SK-N-SH treated with all-trans-retinoic acid at 6 μM for 48 hours (cell line): ENCODE results near the gene SLC7A7.
"Not testable (repeated sequence)": the region's sequence is repeated elsewhere in the genome, so short reads cannot be mapped to it uniquely, and the experiment has no call there.

Source experiments
- ATAC-seq: fragments of 200-7000 bp; cut with Tn5 transposase; 3 replicates; pipeline ENCODE4 v1.9.1; 2020; ENCODE audit warnings: mild to moderate bottlenecking, moderate library complexity
- ARNTL ChIP-seq: fragments of 450-650 bp; formaldehyde crosslinking; IDR thresholded peaks from 2 replicates; pipeline ENCODE4 v1.5.0; 2020; ENCODE audit warnings: low read depth, mild to moderate bottlenecking, moderate library complexity, borderline replicate concordance
- BACH2 ChIP-seq: fragments of 250-450 bp; sonication (Bioruptor Pico); IDR thresholded peaks from 2 replicates; pipeline ENCODE4 v1.9.0; 2021; ENCODE audit warnings: mild to moderate bottlenecking, borderline replicate concordance
- CSDC2 ChIP-seq: fragments of 250-450 bp; sonication (Bioruptor Pico); IDR thresholded peaks from 2 replicates; pipeline ENCODE4 v1.5.0; 2020; ENCODE audit warnings: mild to moderate bottlenecking, moderate library complexity
- ESRRG ChIP-seq: fragments of 250-450 bp; sonication (Bioruptor Pico); IDR thresholded peaks from 2 replicates; pipeline ENCODE4 v1.6.1; 2021; ENCODE audit warnings: mild to moderate bottlenecking
- GLIS3 ChIP-seq: fragments of 250-450 bp; sonication (Bioruptor Pico); IDR thresholded peaks from 2 replicates; pipeline ENCODE4 v1.5.0; 2020; ENCODE audit warnings: mild to moderate bottlenecking, moderate library complexity
- ISL1 ChIP-seq: fragments of 250-450 bp; sonication (Bioruptor Pico); IDR thresholded peaks from 2 replicates; pipeline ENCODE4 v2.1.2; 2022; ENCODE audit warnings: mild to moderate bottlenecking, moderate library complexity
- OSR1 ChIP-seq: fragments of 250-450 bp; sonication (Bioruptor Pico); IDR thresholded peaks from 2 replicates; pipeline ENCODE4 v1.8.0; 2022; ENCODE audit warnings: moderate library complexity, mild to moderate bottlenecking, inconsistent platforms
- PPARA ChIP-seq: fragments of 250-450 bp; sonication (Bioruptor Pico); IDR thresholded peaks from 2 replicates; pipeline ENCODE4 v1.5.0; 2020; ENCODE audit warnings: mild to moderate bottlenecking, borderline replicate concordance
- RARB ChIP-seq: fragments of 250-450 bp; sonication (Bioruptor Pico); IDR thresholded peaks from 2 replicates; pipeline ENCODE4 v1.8.0; 2021; ENCODE audit warnings: mild to moderate bottlenecking, moderate library complexity
- SNAI2 ChIP-seq: fragments of 250-450 bp; sonication (Bioruptor Pico); IDR thresholded peaks from 2 replicates; pipeline ENCODE4 v1.5.0; 2020; ENCODE audit warnings: mild to moderate bottlenecking, moderate library complexity
- TCF4 ChIP-seq: fragments of 250-450 bp; sonication (Bioruptor Pico); IDR thresholded peaks from 2 replicates; pipeline ENCODE4 v1.8.0; 2021; ENCODE audit warnings: mild to moderate bottlenecking, moderate library complexity, borderline replicate concordance
- TOX ChIP-seq: fragments of 250-450 bp; sonication (Bioruptor Pico); IDR thresholded peaks from 2 replicates; pipeline ENCODE4 v1.8.0; 2021; ENCODE audit warnings: mild to moderate bottlenecking, moderate library complexity, borderline replicate concordance
- ZC3H10 ChIP-seq: fragments of 250-450 bp; sonication (Bioruptor Pico); IDR thresholded peaks from 2 replicates; pipeline ENCODE4 v1.5.1; 2021; ENCODE audit warnings: mild to moderate bottlenecking, moderate library complexity
- ZFP3 ChIP-seq: fragments of 250-450 bp; sonication (Bioruptor Pico); IDR thresholded peaks from 2 replicates; pipeline ENCODE4 v1.5.0; 2020; ENCODE audit warnings: mild to moderate bottlenecking, moderate library complexity
- ZFP30 ChIP-seq: fragments of 450-650 bp; formaldehyde crosslinking; IDR thresholded peaks from 2 replicates; pipeline ENCODE4 v1.5.0; 2022; ENCODE audit warnings: mild to moderate bottlenecking, moderate library complexity
- ZNF70 ChIP-seq: fragments of 450-650 bp; formaldehyde crosslinking; IDR thresholded peaks from 2 replicates; pipeline ENCODE4 v1.5.0; 2020; ENCODE audit warnings: mild to moderate bottlenecking, moderate library complexity
- ZNF8 ChIP-seq: fragments of 450-650 bp; formaldehyde crosslinking; IDR thresholded peaks from 2 replicates; pipeline ENCODE4 v1.5.0; 2020; ENCODE audit warnings: mild to moderate bottlenecking, moderate library complexity
- TF ChIP-seq, protein P1 (sequence below): fragments of 250-450 bp; sonication (Bioruptor Pico); IDR thresholded peaks from 2 replicates; pipeline ENCODE4 v1.5.1; 2020; ENCODE audit warnings: low read depth, mild to moderate bottlenecking, moderate library complexity
- TF ChIP-seq, protein P2 (sequence below): fragments of 250-450 bp; sonication (Bioruptor Pico); IDR thresholded peaks from 2 replicates; pipeline ENCODE4 v1.8.0; 2021; ENCODE audit warnings: low read depth, mild to moderate bottlenecking, moderate library complexity, borderline replicate concordance
- TF ChIP-seq, protein P3 (sequence below): fragments of 250-450 bp; sonication (Bioruptor Pico); IDR thresholded peaks from 2 replicates; pipeline ENCODE4 v1.5.1; 2021; ENCODE audit warnings: mild to moderate bottlenecking, moderate library complexity

The SLC7A7 gene

DNA sequence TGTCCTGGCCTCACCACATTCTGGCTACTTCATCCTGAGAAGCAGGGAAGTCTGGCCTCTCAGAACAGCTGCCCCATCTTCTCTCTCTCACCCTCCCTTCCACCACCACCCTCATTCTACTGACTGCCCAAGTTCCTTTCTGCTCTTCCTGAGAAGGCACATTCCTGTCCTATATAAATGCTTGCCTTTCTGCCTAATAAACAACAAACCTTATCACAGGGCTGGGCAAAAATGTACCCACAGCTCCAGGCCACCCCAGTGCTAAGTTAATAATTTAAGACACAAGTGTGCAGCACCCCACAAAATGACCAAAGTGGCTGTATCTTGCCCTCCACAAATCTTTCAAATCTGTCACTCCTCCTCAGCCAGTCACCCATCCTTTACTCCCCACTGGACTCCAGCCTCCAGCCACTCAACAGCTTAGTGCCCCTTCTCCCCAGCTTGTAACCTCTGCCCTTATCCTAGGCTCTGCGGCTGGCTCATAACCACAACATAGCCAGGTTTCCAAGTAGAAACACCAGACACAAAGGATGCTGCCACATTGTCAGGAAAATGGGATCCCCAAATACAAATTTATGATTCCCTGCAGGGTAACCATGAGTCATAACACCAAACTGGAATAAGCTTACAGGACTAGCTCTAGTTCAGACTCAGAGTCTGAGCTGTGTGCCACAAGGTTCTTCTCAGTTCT, 33.8 kb downstream of the SLC7A7 start:
- ATAC-seq: no peak
- TF ChIP-seq ZFP3 (no peak), ZC3H10 (CRISPR knock-in tag) (no peak), RARB (no peak), SNAI2 (CRISPR knock-in tag) (no peak), TOX (CRISPR knock-in tag) (no peak), ESRRG (CRISPR knock-in tag) (no peak), BACH2 (CRISPR knock-in tag) (no peak), OSR1 (no peak), ARNTL (CRISPR knock-in tag) (no peak), ZNF70 (CRISPR knock-in tag) (no peak), ISL1 (CRISPR knock-in tag) (no peak)
- TF ChIP-seq, protein P1, sequence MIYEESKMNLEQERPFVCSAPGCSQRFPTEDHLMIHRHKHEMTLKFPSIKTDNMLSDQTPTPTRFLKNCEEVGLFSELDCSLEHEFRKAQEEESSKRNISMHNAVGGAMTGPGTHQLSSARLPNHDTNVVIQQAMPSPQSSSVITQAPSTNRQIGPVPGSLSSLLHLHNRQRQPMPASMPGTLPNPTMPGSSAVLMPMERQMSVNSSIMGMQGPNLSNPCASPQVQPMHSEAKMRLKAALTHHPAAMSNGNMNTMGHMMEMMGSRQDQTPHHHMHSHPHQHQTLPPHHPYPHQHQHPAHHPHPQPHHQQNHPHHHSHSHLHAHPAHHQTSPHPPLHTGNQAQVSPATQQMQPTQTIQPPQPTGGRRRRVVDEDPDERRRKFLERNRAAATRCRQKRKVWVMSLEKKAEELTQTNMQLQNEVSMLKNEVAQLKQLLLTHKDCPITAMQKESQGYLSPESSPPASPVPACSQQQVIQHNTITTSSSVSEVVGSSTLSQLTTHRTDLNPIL: no peak
- TF ChIP-seq, protein P2, sequence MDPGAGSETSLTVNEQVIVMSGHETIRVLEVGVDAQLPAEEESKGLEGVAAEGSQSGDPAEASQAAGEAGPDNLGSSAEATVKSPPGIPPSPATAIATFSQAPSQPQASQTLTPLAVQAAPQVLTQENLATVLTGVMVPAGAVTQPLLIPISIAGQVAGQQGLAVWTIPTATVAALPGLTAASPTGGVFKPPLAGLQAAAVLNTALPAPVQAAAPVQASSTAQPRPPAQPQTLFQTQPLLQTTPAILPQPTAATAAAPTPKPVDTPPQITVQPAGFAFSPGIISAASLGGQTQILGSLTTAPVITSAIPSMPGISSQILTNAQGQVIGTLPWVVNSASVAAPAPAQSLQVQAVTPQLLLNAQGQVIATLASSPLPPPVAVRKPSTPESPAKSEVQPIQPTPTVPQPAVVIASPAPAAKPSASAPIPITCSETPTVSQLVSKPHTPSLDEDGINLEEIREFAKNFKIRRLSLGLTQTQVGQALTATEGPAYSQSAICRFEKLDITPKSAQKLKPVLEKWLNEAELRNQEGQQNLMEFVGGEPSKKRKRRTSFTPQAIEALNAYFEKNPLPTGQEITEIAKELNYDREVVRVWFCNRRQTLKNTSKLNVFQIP (CRISPR knock-in tag): no peak

DNA sequence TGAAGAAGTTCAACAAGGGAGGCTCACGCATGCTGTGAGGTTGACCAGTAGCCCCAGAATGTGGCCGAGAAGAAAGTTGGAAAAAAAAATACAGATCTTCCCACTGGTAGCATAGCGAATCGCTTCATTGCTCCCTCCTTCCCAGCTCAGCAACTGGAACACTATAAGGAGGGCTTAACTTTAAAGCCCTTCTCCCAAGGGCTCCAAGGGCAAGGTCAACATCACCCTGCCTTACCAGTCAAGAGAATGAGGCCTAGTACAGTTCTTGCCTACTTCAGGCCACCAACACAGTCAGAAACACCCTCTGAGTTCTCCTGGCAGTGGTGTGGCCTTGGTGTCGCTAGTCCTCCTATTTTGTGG, 34.3 kb downstream of the SLC7A7 start:
- ATAC-seq: no peak
- TF ChIP-seq, protein P2 (CRISPR knock-in tag): no peak
- no peak for TF ChIP-seq PPARA (CRISPR knock-in tag)

DNA sequence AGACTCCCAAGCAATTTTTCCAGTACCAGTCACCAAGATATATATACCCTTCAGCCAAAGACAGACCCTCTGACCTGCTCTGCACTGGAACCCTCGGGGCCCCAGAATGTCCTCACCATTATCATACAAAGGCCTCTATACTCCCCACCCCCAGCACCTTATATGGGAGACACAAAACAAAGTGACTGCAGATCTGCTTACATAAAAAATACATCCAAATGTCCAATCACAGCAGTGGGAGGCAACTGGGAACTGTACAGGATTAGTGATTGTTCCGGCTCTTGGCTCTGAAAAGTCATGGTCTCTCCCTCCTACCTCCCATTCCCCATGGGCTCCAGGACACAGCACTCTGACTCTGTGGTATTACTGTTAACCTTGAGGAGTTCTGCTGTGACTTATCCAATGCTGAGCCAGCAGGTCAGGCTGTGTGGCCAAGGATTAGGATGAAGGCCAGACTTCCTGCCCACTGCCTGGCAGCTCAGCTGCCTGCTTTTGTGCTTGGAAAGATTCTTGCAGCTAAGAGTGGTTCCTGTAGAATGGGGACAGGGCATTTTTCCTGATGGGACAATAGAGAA, 35.0 kb downstream of the SLC7A7 start:
- TF ChIP-seq TOX (CRISPR knock-in tag): no peak
- TF ChIP-seq ESRRG (CRISPR knock-in tag): no peak
- TF ChIP-seq, protein P2 (CRISPR knock-in tag): no peak
- no peak for TF ChIP-seq TCF4 (CRISPR knock-in tag)
- no peak for TF ChIP-seq ZFP3
- no peak for TF ChIP-seq GLIS3 (CRISPR knock-in tag)
- no peak for TF ChIP-seq ZFP30 (CRISPR knock-in tag)
- no peak for TF ChIP-seq ZNF70 (CRISPR knock-in tag)
- no peak for TF ChIP-seq BACH2 (CRISPR knock-in tag)
- TF ChIP-seq ISL1 (CRISPR knock-in tag): no peak
- TF ChIP-seq ZNF8 (CRISPR knock-in tag): no peak
- TF ChIP-seq, protein P1: no peak
- TF ChIP-seq PPARA (CRISPR knock-in tag): no peak
- no peak for ATAC-seq

DNA sequence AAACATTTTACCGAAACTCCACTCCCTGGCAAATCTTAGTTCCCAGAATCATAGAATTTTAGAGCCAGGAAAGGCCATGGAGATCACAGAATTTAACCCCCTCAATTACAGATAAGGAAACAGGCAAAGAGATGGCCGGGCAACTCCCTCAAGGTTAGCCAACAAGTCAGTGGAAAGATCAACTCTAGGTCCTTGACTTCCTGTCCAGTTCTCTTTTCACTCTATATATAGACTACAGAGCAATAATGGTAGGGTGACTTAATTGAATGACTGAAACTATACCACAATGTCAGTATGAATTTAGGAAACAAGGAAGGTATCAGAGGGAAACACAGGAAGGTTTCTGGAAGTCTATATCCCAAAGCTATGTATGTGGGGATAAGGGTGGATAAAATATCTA, 37.2 kb downstream of the SLC7A7 start:
- no peak for ATAC-seq
- TF ChIP-seq ESRRG (CRISPR knock-in tag) (no peak), TCF4 (CRISPR knock-in tag) (no peak), CSDC2 (no peak), ISL1 (CRISPR knock-in tag) (no peak), TOX (CRISPR knock-in tag) (no peak), ARNTL (CRISPR knock-in tag) (no peak), ZNF8 (CRISPR knock-in tag) (no peak)
- TF ChIP-seq, protein P3, sequence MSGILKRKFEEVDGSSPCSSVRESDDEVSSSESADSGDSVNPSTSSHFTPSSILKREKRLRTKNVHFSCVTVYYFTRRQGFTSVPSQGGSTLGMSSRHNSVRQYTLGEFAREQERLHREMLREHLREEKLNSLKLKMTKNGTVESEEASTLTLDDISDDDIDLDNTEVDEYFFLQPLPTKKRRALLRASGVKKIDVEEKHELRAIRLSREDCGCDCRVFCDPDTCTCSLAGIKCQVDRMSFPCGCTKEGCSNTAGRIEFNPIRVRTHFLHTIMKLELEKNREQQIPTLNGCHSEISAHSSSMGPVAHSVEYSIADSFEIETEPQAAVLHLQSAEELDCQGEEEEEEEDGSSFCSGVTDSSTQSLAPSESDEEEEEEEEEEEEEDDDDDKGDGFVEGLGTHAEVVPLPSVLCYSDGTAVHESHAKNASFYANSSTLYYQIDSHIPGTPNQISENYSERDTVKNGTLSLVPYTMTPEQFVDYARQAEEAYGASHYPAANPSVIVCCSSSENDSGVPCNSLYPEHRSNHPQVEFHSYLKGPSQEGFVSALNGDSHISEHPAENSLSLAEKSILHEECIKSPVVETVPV (CRISPR knock-in tag): no peak

DNA sequence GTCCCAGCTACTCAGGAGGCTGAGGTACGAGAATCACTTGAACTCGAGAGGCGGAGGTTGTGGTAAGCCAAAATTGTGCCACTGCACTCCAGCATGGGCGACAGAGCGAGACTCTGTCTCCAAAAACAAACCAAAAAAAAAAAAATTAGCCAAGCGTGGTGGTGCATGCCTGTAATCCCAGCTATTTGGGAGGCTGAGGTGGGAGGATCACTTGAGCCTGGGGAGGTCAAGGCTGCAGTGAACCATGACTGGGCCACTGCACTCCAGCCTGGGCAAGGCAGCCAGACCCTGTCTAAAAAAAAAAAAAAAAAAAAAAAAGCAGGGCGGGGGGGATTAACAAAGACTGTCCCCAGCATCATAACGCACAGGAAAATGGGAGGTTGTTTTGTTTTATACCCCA, 38.4 kb downstream of the SLC7A7 start:
- not testable (repeated sequence) for ATAC-seq
